Esophagus squamous epithelium (tissue), 5 donors: ENCODE data around the gene JPT1. TPM values are rescaled to one million over a fixed set of nuclear protein-coding genes. Genes with fewer than 3 reads are reported as not detected.

Experiments
- DNase-seq: peaks from one replicate; lab custom pipeline; 2025; lab: John Stamatoyannopoulos, UW
- H3K27ac ChIP-seq, 4 donors: fragments of 200-600 bp; sonication (generic); one replicate each; pipeline ENCODE4 v1.5.1; 2016 to 2019; ENCODE audit warnings: mild to moderate bottlenecking in 1 of 4
- H3K27me3 ChIP-seq, 4 donors: fragments of 200-600 bp; sonication (generic); 1 replicate in 3 of 4; 2 replicates in 1 of 4; pipeline versions ENCODE4 v1.5.1 to v1.6.0; 2017 to 2021; ENCODE audit warnings: antibody characterized with exemption in 1 of 4
- H3K36me3 ChIP-seq, 3 donors: fragments of 200-600 bp; sonication (generic); one replicate each; pipeline ENCODE4 v1.5.1; 2016 to 2019
- H3K4me1 ChIP-seq, 3 donors: fragments of 200-600 bp; sonication (generic); one replicate each; pipeline ENCODE4 v1.5.1; 2017 to 2019
- H3K4me3 ChIP-seq, 4 donors: fragments of 200-600 bp; sonication (generic); 1 replicate in 3 of 4; 2 replicates in 1 of 4; pipeline ENCODE4 v1.5.1; 2016 to 2019; ENCODE audit warnings: mild to moderate bottlenecking in 2 of 4, moderate library complexity in 1 of 4
- H3K9me3 ChIP-seq, 3 donors: fragments of 200-600 bp; sonication (generic); one replicate each; pipeline ENCODE4 v1.5.1; 2016 to 2019
- CTCF ChIP-seq, 6 experiments: fragments of 450-650 bp in 4 of 6; fragments of 200-600 bp in 2 of 6; sonication (generic) in 2 of 6; IDR thresholded peaks; one replicate each; pipeline ENCODE4 v1.5.1; 2016 to 2019; ENCODE audit warnings: antibody characterized with exemption in 6 of 6, mild to moderate bottlenecking in 4 of 6, moderate library complexity in 4 of 6
- POLR2A ChIP-seq, 4 donors: fragments of 450-650 bp; IDR thresholded peaks; one replicate each; pipeline ENCODE4 v1.6.1; 2017; ENCODE audit warnings: antibody characterized with exemption in 4 of 4, mild to moderate bottlenecking in 4 of 4, moderate library complexity in 3 of 4
- WGBS, 2 donors: methylation state at CpG; one replicate each; pipeline ENCODE4 v1.1.5; 2018; 5-methylcytosine and 5-hydroxymethylcytosine counted together
- intact Hi-C: fragments of 100-400 bp; cut with DNase I; formaldehyde crosslinking; loops from one replicate; pipeline ENCODE4 v1.15.0; 2022
- total RNA-seq, 4 donors: library from RNA; depleted of rRNA; stranded (reverse); fragments of >200 nt; gene quantifications; one replicate each; pipeline ENCODE4 v1.1.0, GENCODE V29; 2016
- donor health status: DM: yes; HTN: yes; CAD: no.

Gene JPT1
- total RNA-seq, 4 donors from 2014 or later = 82.2 to 249 (median 196) TPM

GRCh38 chr17:75115555-75115954 is 38.8 kb downstream of the JPT1 start:
- Histone ChIP-seq H3K27me3 (no peaks in the 10 kb centered on the region), H3K36me3 (peaks cover 0 to 22% (median 5%) of the 10 kb centered on the region in 3 donors), H3K4me3 (no peak overlapping the region), H3K9me3 (no peaks in the 10 kb centered on the region), H3K27ac (peak overlapping the region; percentile 5 to 93 (median 50)), H3K4me1 (peaks cover 19 to 70% (median 31%) of the 10 kb centered on the region in 3 donors)
- TF ChIP-seq POLR2A (IDR thresholded peaks at IDR 0.05) (no peak), CTCF (IDR thresholded peaks at IDR 0.05) (no peak)
- DNase-seq = no peak
- intact Hi-C loops = loop anchor here (5.0 kb wide), 1 partner anchor 57 kb away; no protein-coding TSS in a partner anchor

DNA sequence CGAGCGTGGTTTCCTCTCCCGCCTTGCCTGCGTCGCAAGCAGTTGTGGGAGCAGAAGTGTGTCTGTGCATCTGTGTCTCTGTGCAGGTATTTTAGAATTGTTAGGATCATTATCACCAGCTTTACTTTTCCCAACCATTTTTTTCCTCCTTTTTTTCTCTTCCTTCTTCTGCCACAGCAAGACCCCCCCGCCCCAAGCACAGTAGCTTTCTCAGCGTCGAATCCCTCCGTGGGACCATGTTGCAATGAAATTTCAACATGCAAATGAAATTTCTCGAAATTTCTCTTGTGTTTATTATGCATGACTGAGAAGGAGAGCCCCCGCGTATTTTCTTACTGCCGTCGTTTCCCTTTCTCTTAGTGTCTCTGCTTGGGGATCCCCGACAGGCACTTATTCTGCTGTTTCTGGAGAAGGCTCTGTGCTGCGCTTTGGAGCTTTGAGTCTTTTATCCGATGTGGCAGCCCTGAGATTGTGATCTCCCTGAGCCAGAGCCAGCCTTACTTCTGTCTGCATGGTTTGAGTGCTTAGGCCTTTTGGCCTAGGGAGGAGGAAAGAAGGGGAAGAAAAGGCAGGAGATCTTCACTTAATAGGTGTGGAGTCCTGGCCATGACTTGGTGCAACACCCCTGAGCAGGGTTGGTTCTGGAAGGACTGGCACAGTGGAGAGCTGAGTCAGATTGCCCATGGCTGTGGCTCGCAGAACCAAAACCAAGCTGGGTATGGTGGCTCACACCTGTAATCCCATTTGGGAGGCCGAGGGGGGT is 39.6 kb downstream of the JPT1 start:
- peak overlapping the region; percentile 86 to 93 (median 88) for H3K27ac ChIP-seq
- DNase-seq = no peak
- no peak for TF ChIP-seq POLR2A (IDR thresholded peaks at IDR 0.05)
- no peak for TF ChIP-seq CTCF (IDR thresholded peaks at IDR 0.05)
- peak overlapping the region; percentile 35 to 67 (median 55) for H3K4me3 ChIP-seq
- no peaks in the 10 kb centered on the region for H3K9me3 ChIP-seq
- WGBS, 2 donors = 29 to 43% methylated on average over 17 of the region's 19 CpGs
- peaks cover 0 to 22% (median 5%) of the 10 kb centered on the region in 3 donors for H3K36me3 ChIP-seq
- H3K27me3 ChIP-seq = no peaks in the 10 kb centered on the region
- H3K4me1 ChIP-seq = peaks cover 18 to 71% (median 33%) of the 10 kb centered on the region in 3 donors
- intact Hi-C loops = loop anchor here (5.0 kb wide), 2 partner anchors 58 to 88 kb away; no protein-coding TSS in a partner anchor

- H3K27ac ChIP-seq = peak overlapping the region; percentile 86 to 93 (median 88)
- TF ChIP-seq CTCF (IDR thresholded peaks at IDR 0.05) (peak; percentile 91 to 99 (median 98)), POLR2A (IDR thresholded peaks at IDR 0.05) (no peak)
- H3K27me3 ChIP-seq = no peaks in the 10 kb centered on the region
- intact Hi-C loops = loop anchor here (5.0 kb wide), 1 partner anchor 88 kb away; no protein-coding TSS in a partner anchor
- H3K36me3 ChIP-seq = peaks cover 0 to 21% (median 5%) of the 10 kb centered on the region in 3 donors
- H3K4me3 ChIP-seq = peak overlapping the region; percentile 35 to 67 (median 55)
- 0 to 4% methylated on average over 9 to 12 of the region's 22 CpGs for WGBS, 2 donors
- no peaks in the 10 kb centered on the region for H3K9me3 ChIP-seq
- H3K4me1 ChIP-seq = peaks cover 24 to 76% (median 38%) of the 10 kb centered on the region in 3 donors
- peak; percentile 50 for DNase-seq
Measured at GRCh38 chr17:75113798-75114551, 40.3 kb downstream of the JPT1 start.

DNA sequence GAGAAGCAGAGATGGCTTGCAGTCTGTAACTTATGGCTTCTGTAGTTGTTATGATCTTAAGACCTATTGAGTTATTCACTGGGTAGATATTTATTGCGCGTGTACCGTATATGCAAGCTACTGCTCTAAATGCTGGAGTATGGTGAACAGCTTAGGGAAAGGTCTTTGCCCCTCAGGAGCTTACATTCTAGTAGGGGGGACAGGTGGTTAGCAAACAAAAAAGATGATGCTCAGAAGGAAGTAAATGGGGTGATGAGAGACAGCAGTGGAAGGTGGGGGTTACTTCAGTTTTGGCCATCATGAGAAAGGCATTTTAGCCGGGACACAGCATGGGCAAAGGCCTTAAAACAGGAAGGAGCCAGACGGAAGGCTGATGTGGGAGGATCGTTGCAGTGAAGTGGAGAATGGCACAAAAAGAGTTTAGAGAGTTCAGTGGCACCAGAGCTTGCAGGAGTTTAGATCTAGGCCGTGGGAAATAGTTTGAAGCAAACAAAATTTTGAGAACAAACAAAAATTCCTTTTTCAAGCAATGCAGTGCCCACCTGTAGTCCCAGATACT is 42.5 kb downstream of the JPT1 start:
- 78 to 79% methylated on average over 7 of the region's 7 CpGs for WGBS, 2 donors

More for the DNA sequence above, 42.5 kb downstream of the JPT1 start:
- DNase-seq = no peak
- intact Hi-C loops = loop anchor here (5.0 kb wide), 1 partner anchor 90 kb away; no protein-coding TSS in a partner anchor
- H3K27me3 ChIP-seq = no peaks in the 10 kb centered on the region
- peaks cover 26 to 68% (median 39%) of the 10 kb centered on the region in 3 donors for H3K4me1 ChIP-seq
- no peak overlapping the region for H3K27ac ChIP-seq
- H3K36me3 ChIP-seq = peaks cover 0 to 9% (median 0%) of the 10 kb centered on the region in 3 donors
- H3K4me3 ChIP-seq = no peak overlapping the region
- no peak for TF ChIP-seq POLR2A (IDR thresholded peaks at IDR 0.05)
- TF ChIP-seq CTCF (IDR thresholded peaks at IDR 0.05) = no peak
- no peaks in the 10 kb centered on the region for H3K9me3 ChIP-seq
